Fibroblast of skin of back (primary cell): Measurements from ENCODE around the gene UPK3B.
"Not testable (repeated sequence)": the region's sequence is repeated elsewhere in the genome, so short reads cannot be mapped to it uniquely, and the experiment has no call there.

Experiments
- DNase-seq: peaks from one replicate; pipeline ENCODE4 v3.0.0-alpha.2; 2013

UPK3B gene

GRCh38 chr7:76492139-76492538 is 18.2 kb upstream of the UPK3B start:
- not testable (repeated sequence) for DNase-seq

- DNase-seq: not testable (repeated sequence)
Measured at GRCh38 chr7:76495717-76496116, 14.6 kb upstream of the UPK3B start.

DNA sequence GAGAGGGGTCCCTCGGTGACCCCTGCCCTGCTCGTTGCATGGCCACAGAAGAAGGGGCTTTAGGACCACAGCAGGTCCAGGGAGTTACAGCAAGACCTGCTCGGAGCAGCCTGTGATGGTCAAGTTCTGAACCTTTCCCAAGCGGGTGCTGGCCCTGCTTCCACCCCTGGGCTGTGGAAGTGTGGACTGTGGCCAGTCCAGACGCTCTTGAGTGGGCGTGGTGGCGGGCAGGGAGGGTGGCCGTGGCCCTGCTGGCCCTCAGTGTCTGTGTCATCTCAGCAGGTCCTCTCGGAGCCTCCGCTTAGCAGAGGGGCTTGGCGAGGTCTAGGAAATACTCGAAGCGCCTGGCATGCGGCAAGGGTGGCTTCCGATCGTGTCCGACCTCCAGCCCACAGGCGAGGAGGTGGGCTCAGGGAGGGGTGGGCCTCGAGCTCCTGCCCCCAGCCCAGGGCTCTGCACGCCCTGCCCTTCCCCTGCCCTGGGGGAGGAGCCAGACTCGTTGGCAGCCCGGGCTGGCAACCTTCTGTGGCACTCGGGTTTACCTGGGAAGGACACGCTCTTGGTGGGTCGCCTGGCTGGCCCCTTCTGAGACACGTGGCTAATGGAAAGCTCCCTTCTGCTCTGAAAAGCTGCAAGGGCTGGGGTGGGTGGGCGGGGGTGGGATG is 12.3 kb upstream of the UPK3B start:
- not testable (repeated sequence) for DNase-seq

DNA sequence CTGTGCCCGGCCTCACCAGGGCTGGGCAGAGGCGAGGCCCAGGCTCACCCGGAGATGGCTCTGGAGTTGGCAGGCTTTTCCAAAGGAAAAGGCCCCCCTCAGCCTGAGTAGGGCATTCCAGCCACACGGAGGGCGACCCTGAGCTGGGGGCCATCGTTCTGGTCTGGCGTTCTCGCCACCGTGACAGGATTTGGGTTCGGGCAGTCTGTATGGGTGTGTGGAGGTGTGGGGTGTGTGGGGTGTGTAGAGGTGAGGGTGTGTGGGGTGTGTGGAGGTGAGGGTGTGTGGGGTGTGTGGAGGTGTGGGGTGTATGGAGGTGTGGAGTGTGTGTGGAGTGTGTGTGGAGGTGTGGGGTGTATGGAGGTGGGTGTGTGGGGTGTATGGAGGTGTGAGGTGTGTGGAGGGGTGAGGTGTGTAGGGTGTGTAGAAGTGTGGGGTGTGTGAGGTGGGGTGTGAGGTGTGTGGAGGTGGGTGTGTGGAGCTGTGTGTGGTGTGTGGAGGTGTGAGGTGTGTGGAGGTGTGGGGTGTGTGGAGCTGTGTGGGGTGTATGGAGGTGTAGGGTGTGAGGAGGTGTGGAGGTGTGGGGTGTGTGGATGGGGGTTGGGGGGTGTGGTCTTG is 11.7 kb upstream of the UPK3B start:
- DNase-seq: not testable (repeated sequence)

DNA sequence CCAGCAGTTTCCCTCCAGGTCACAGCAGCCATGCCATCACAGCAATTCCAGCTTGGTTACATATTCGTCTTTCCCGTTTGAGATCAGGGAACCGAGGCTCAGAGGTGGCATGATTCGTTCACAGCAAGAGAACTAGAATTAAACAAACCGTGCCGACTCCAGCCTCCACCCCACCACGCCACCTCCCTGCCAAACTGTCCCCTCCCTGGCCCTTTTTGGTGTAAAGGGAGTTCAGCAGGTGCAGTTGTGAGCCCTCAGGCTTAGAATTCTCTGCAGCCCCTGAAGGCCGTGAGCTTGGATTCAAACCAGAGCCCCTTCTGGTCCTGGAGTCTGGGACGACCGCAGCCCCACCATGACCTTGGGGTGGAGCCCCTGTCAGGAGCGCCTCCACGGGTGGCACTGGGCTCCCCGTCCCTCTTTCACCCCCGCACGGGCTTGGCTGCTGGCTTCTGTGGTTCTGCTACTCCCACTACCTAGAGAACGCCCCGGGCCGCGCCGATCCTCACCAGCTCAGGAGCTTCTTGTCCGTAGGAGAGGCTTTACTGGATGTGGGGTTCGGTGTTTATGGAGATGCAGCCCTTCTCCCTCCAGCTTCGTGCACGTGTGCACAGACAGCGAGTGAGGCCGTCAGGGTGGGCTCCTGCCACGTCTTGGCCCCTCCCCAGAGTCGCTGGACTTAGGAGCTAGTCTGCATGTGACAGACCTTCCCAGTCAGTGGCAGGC is 11.0 kb upstream of the UPK3B start:
- not testable (repeated sequence) for DNase-seq

DNA sequence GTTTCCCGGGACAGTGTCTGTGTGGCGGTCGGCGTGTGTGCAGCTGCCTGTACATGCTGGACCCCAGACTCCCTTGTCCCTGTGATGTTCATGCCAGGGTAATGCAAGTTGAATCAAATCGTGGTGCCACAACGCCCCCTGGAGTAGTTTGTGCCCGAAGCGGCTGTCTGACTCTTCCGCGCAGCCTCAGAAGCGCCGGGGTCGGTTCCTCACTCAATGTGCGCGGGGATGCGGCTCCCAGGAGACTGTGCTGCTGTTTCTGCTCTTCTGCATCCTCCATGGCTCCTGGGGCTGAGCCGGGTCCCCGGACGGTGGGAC is 10.5 kb upstream of the UPK3B start:
- not testable (repeated sequence) for DNase-seq

- DNase-seq: not testable (repeated sequence)
Measured at GRCh38 chr7:76502224-76502623, 8.1 kb upstream of the UPK3B start.

- not testable (repeated sequence) for DNase-seq
Measured at GRCh38 chr7:76502836-76503235, 7.5 kb upstream of the UPK3B start.

- DNase-seq: not testable (repeated sequence)
Measured at GRCh38 chr7:76503244-76503643, 7.1 kb upstream of the UPK3B start.

GRCh38 chr7:76504351-76505167 is 5.8 kb upstream of the UPK3B start:
- not testable (repeated sequence) for DNase-seq

DNA sequence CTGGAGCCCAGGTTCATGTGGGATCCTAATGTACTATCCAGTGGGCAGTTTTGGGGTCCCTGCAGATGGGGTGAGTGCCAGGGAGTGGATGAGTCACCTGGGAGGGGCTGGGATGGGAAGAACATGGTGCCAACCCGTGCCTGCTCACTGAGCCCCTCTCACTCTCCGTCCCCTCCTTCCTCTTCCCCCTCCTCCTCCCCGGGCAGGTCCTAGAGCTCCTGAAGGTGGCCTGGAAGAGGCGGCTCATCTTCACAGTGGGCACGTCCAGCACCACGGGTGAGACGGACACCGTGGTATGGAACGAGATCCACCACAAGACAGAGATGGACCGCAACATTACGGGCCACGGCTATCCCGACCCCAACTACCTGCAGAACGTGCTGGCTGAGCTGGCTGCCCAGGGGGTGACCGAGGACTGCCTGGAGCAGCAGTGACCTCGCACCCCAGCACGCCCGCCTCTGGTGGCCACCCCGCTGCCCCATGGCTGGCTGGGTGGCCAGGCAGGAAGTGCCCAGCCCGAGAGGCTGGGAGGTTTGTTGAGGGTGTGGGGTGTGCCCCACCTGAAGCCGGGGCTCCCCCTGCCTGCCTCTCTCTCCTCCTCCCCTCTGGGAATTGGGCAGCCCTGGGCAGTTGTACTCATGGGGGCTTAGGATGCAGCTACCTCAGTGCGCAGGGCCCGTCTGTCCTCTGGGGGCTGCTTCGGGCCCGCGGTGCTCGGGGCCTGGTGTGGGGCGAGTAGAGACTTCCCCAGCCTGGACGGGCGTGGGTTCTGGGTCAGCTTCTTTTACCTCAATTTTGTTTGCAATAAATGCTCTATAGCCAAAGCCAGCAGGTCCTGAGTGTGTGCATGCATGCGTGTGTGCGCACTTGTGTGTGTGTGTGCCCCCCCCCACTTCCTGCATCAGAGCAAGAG is 4.9 kb upstream of the UPK3B start:
- no peak for DNase-seq

- DNase-seq: no peak
Measured at GRCh38 chr7:76506081-76506440, 4.3 kb upstream of the UPK3B start.

DNA sequence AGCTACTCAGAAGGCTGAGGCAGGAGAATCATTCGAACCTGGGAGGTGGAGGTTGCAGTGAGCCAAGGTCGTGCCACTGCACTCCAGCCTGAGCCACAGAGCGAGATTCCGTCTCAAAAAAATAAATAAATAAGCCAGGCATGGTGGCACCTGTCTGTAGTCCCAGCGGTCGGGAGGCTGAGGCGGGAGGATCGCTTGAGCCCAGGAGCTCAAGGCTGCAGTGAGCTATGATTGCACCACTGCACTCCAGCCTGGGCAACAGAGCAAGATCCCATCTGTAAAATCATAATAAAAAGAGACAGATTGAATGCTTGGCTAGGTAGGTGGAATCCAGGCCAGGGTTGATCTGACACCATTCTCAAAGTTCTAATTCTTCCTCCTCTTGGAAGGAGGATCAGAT is 3.7 kb upstream of the UPK3B start:
- DNase-seq: not testable (repeated sequence)

DNA sequence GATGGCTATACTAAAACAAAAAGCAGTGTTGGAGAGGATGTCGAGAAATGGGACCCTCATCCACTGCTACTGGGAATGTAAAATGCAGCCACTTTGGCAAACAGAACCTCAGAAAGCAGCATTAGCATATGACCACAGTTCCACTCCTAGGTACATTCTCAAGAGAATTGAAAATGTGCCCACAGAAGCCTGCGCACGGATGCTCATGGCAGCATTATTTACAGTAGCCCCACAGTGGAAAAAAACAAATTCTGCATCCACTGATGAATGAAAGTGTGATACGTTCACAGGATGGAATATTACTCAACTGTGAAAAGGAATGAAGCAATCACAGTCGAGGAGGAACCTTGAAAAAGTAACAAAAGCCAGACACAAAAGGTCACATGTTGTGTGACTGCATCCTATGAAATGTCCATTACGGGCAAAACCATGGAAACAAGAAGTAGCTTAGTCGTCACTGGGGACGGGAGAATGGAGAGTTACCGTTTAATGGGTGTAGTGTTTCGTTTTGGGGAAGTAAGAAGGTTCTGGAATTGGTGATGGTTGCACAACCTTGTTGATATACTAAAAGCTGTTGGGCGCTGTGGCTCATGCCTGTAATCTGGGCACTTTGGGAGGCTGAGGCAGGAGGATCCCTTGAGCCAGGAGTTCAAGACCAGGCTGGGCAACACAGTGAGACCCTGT is 2.5 kb upstream of the UPK3B start:
- DNase-seq: no peak

- not testable (repeated sequence) for DNase-seq
Measured at GRCh38 chr7:76511200-76511910, 1.0 kb downstream of the UPK3B start.

GRCh38 chr7:76511911-76512885 is 1.8 kb downstream of the UPK3B start:
- not testable (repeated sequence) for DNase-seq

DNA sequence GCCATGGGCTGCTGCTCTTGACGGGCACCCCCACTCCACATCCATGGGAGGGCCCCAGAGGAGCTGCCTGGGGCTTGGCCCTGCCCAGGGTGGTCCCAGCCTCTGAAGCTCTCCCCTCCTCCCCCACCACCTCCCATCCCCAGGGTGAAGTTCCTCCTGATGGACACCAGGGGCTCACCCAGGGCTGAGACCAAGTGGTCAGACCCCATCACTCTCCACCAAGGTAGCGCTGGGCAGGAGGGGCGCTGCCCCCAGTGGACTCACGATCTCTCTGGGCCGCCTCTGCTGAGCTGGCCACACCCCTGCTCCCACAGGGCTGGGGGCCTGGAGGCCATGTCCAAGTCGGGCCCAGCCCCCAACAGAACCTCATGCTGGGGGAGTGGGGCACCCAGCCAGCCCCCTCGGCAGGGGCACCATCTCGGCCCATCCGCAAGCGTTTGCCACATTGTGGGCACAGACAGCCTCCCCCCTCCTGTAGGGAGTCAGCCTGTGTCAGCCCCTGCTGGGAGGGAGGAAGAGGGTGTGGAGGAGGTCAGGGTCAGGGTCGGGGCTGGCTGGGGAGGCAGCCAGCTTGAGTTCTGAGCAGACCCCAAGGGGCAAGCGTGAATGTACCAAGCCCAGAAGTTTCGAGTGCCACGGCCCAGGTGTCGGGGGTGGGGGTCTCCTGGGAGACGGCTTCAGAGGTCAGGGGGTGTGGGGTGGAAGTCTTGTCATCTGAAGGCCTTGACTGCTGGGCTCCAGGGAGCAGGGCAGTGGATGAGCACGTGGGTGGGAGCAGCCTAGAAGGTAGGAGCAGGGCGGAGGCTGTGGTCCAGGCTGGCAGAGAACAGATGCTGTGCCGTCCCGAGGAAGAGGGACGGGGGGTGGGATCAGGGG is 2.8 kb downstream of the UPK3B start:
- no peak for DNase-seq
